Chondrocyte (in vitro differentiated cells): ENCODE data around the gene ASXL2. TPM values are rescaled to one million over a fixed set of nuclear protein-coding genes. Genes with fewer than 3 reads are reported as not detected.

Source experiments
- DNase-seq: peaks from one replicate; pipeline ENCODE4 v3.0.0; 2021; ENCODE audit warnings: mixed read lengths, low spot score
- H3K27ac Mint-ChIP-seq: one replicate; pipeline ENCODE4 v1.8.0; 2021; ENCODE audit warnings: mild to moderate bottlenecking, moderate library complexity, mixed read lengths; ENCODE audit not compliant: unreplicated experiment
- H3K27me3 Mint-ChIP-seq: 2 replicates; pipeline ENCODE4 v1.8.0; 2021; ENCODE audit warnings: low read depth, mixed read lengths
- H3K36me3 Mint-ChIP-seq: 2 replicates; pipeline ENCODE4 v1.8.0; 2021; ENCODE audit warnings: low read depth, mixed read lengths
- H3K4me1 Mint-ChIP-seq: 2 replicates; pipeline ENCODE4 v1.8.0; 2021; ENCODE audit warnings: low read depth, mild to moderate bottlenecking, mixed read lengths
- H3K4me3 Mint-ChIP-seq: one replicate; pipeline ENCODE4 v1.8.0; 2021; ENCODE audit warnings: mild to moderate bottlenecking, moderate library complexity, mixed read lengths; ENCODE audit not compliant: unreplicated experiment
- H3K9me3 Mint-ChIP-seq: 2 replicates; pipeline ENCODE4 v1.8.0; 2021; ENCODE audit warnings: low read depth, mixed read lengths
- total RNA-seq: library from RNA; stranded (reverse); gene quantifications from 3 replicates; pipeline ENCODE4 v1.2.1, GENCODE V29; 2021
- TF ChIP-seq, protein P1 (sequence below): fragments of 200-600 bp; sonication (generic); IDR thresholded peaks from 2 replicates; pipeline ENCODE4 v1.5.0; 2021; ENCODE audit warnings: antibody characterized with exemption, mild to moderate bottlenecking, moderate library complexity

Gene ASXL2
- total RNA-seq, 1 donor from 2014 or later: 24.7 TPM

DNA sequence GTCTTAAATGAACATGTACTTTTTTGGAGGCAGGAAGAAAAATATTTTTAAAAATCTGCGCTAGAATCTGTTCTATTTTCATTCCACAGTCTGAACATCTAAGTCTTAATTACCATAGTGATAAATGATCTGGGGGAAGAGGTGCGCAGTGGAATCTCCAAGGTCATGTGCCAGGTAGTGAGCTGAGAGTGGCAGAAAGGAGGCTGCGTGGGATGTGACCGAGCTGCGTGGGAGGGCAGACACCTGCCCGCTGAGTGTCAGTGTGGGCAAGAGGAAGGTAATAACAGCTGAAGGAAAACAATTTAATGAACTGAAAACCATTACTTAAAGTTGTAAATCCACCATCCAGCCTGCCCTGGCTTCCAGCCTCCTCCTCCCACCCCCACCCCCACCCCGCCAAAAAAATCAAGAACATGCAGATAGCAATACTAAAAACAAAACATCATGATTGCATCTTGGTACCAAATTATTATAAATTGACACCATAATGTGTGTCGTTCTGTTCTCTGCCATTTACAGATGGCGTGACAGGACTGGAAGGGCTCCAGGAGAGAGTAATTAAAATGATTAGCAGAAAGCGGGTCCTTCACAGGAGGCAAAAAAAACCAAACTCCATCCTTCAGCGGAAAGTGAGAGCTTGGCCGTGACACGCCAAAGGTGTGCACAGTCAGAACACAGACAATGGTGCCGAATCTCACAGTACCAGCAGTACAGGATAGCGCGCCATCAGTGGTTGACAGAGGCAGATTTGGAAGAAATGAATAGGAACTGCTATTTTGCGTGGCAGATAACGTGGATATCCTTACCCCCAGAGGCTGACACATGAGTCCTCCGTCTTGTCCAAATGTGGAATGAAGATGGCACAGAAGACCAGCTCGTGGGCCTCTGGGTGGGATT lies 193.5 kb downstream of the ASXL2 start:
- H3K36me3 Mint-ChIP-seq: no peaks in the 10 kb centered on the region
- H3K27me3 Mint-ChIP-seq: no peaks in the 10 kb centered on the region
- DNase-seq: no peak
- TF ChIP-seq, protein P1, sequence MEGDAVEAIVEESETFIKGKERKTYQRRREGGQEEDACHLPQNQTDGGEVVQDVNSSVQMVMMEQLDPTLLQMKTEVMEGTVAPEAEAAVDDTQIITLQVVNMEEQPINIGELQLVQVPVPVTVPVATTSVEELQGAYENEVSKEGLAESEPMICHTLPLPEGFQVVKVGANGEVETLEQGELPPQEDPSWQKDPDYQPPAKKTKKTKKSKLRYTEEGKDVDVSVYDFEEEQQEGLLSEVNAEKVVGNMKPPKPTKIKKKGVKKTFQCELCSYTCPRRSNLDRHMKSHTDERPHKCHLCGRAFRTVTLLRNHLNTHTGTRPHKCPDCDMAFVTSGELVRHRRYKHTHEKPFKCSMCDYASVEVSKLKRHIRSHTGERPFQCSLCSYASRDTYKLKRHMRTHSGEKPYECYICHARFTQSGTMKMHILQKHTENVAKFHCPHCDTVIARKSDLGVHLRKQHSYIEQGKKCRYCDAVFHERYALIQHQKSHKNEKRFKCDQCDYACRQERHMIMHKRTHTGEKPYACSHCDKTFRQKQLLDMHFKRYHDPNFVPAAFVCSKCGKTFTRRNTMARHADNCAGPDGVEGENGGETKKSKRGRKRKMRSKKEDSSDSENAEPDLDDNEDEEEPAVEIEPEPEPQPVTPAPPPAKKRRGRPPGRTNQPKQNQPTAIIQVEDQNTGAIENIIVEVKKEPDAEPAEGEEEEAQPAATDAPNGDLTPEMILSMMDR: no peak
- no peaks in the 10 kb centered on the region for H3K9me3 Mint-ChIP-seq
- H3K4me3 Mint-ChIP-seq: no peak overlapping the region
- H3K4me1 Mint-ChIP-seq: peaks cover under 1% of the 10 kb centered on the region
- no peak overlapping the region for H3K27ac Mint-ChIP-seq

Other genes with a start within 250 kb of the ASXL2 start
- 8.5 to 12.1 TPM (median 8.7 TPM) in 3 replicates for gene DTNB, start 204.9 kb downstream of the ASXL2 start, total RNA-seq
- 34.4 to 38.6 TPM (median 37.3 TPM) in 3 replicates for gene KIF3C, start 104.0 kb upstream of the ASXL2 start, total RNA-seq
- gene RAB10, start 155.6 kb upstream of the ASXL2 start, total RNA-seq: 148 to 162 TPM (median 153 TPM) in 3 replicates